Mesothelial cell of epicardium (in vitro differentiated cells): ENCODE results near the gene ZMYND8. TPM values are rescaled to one million over a fixed set of nuclear protein-coding genes. Genes with fewer than 3 reads are reported as not detected.

Experiments used
- DNase-seq, 2 experiments: peaks; one replicate each; pipeline ENCODE4 v3.0.0; 2021; ENCODE audit warnings: low spot score in 2 of 2; ENCODE audit not compliant: unreplicated experiment in 2 of 2
- H3K27ac Mint-ChIP-seq: 2 replicates; pipeline ENCODE4 v1.8.0; 2021; ENCODE audit warnings: mixed read lengths
- H3K27me3 Mint-ChIP-seq: 2 replicates; pipeline ENCODE4 v1.8.0; 2021; ENCODE audit warnings: low read depth, mixed read lengths
- H3K36me3 Mint-ChIP-seq: 2 replicates; pipeline ENCODE4 v1.8.0; 2021; ENCODE audit warnings: mixed read lengths
- H3K4me1 Mint-ChIP-seq: 2 replicates; pipeline ENCODE4 v1.8.0; 2021; ENCODE audit warnings: mixed read lengths
- H3K4me3 Mint-ChIP-seq: 2 replicates; pipeline ENCODE4 v1.8.0; 2021; ENCODE audit warnings: mild to moderate bottlenecking, moderate library complexity, mixed read lengths
- H3K9me3 Mint-ChIP-seq: 2 replicates; pipeline ENCODE4 v1.8.0; 2021; ENCODE audit warnings: mixed read lengths
- total RNA-seq: library from RNA; stranded (reverse); gene quantifications from 3 replicates; pipeline ENCODE4 v1.2.1, GENCODE V29; 2021
- TF ChIP-seq, protein P1 (sequence below): fragments of 200-600 bp; sonication (generic); IDR thresholded peaks from one replicate; pipeline ENCODE4 v1.5.0; 2021; ENCODE audit warnings: antibody characterized with exemption; ENCODE audit not compliant: unreplicated experiment

ZMYND8 gene
- total RNA-seq, 1 donor from 2014 or later = 120 TPM

DNA sequence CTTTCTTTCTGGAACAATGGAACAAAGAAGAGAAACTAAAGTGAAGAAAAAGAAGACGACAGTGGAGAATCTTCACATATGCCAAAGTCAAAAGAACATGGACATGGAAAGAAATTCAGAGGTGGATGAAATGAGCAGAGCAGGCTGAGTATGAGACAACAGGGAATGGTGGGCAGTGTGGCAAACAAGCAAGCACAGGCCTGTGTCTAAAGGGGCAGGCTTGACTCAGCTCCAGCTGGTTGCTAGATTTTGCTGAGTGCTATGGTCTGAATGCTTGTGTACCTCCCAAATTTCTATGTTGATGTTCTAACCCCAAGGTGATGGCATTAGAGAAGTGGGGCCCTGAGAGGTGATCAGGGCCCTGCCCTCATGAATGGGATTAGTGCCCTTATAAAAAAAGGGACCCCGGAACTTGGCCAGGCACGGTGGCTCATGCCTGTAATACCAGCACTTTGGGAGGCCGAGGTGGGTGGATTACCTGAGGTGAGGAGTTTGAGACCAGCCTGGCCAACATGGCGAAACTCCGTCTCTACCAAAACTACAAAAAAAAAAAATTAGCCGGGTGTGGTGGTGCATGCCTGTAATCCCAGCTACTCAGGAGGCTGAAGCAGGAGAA is 49.6 kb downstream of the ZMYND8 start:
- H3K4me1 Mint-ChIP-seq = peaks cover 30% of the 10 kb centered on the region
- TF ChIP-seq, protein P1, sequence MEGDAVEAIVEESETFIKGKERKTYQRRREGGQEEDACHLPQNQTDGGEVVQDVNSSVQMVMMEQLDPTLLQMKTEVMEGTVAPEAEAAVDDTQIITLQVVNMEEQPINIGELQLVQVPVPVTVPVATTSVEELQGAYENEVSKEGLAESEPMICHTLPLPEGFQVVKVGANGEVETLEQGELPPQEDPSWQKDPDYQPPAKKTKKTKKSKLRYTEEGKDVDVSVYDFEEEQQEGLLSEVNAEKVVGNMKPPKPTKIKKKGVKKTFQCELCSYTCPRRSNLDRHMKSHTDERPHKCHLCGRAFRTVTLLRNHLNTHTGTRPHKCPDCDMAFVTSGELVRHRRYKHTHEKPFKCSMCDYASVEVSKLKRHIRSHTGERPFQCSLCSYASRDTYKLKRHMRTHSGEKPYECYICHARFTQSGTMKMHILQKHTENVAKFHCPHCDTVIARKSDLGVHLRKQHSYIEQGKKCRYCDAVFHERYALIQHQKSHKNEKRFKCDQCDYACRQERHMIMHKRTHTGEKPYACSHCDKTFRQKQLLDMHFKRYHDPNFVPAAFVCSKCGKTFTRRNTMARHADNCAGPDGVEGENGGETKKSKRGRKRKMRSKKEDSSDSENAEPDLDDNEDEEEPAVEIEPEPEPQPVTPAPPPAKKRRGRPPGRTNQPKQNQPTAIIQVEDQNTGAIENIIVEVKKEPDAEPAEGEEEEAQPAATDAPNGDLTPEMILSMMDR = no peak
- H3K4me3 Mint-ChIP-seq = no peak overlapping the region
- H3K9me3 Mint-ChIP-seq = no peaks in the 10 kb centered on the region
- peak overlapping the region; percentile 7 for H3K27ac Mint-ChIP-seq
- no peak for DNase-seq
- peaks cover 23% of the 10 kb centered on the region for H3K36me3 Mint-ChIP-seq
- H3K27me3 Mint-ChIP-seq = no peaks in the 10 kb centered on the region

DNA sequence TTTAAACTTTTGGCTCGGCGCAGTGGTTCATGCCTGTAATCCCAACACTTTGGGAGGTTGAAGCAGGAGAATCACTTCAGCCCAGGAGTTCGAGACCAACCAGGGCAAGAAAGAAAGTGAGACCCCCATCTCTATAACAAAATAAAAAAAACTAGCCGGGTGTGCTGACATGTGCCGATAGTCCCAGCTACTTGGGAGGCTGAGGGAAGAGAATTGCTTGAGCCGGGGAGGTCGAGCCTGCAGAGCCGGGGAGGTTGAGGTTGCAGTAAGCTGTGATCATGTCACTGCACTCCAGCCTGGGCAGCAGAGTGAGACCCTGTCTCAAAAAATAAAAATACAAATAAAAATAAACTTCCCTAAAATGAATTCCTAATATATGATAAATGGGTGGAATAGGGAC is 50.4 kb downstream of the ZMYND8 start:
- no peak overlapping the region for H3K27ac Mint-ChIP-seq
- H3K4me1 Mint-ChIP-seq = peaks cover 30% of the 10 kb centered on the region
- peaks cover 28% of the 10 kb centered on the region for H3K36me3 Mint-ChIP-seq
- no peak for DNase-seq
- no peak overlapping the region for H3K4me3 Mint-ChIP-seq
- H3K9me3 Mint-ChIP-seq = no peaks in the 10 kb centered on the region
- TF ChIP-seq, protein P1 = no peak
- no peaks in the 10 kb centered on the region for H3K27me3 Mint-ChIP-seq

DNA sequence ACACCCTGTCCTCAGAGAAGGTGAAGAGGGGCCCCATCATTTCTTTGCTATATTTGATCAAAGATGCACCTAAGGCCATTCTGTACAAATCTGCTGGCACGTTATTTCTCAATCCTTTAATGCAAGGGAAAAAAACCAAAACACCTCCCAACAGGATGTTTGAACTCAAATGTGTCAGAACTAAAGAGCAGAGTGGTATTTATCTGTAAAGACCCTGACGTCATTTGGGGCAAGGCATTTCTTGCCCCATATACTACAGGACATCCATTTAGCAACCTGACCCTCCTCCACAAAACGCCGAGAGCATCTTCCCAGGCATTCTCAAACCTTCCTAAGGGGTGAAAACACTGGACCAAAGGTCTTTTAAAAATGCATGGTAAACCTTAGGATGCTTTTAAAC is 50.8 kb downstream of the ZMYND8 start:
- TF ChIP-seq, protein P1 = no peak
- H3K27me3 Mint-ChIP-seq = no peaks in the 10 kb centered on the region
- H3K36me3 Mint-ChIP-seq = peaks cover 24% of the 10 kb centered on the region
- H3K27ac Mint-ChIP-seq = no peak overlapping the region
- no peak overlapping the region for H3K4me3 Mint-ChIP-seq
- H3K4me1 Mint-ChIP-seq = peaks cover 30% of the 10 kb centered on the region
- no peak for DNase-seq
- H3K9me3 Mint-ChIP-seq = no peaks in the 10 kb centered on the region

DNA sequence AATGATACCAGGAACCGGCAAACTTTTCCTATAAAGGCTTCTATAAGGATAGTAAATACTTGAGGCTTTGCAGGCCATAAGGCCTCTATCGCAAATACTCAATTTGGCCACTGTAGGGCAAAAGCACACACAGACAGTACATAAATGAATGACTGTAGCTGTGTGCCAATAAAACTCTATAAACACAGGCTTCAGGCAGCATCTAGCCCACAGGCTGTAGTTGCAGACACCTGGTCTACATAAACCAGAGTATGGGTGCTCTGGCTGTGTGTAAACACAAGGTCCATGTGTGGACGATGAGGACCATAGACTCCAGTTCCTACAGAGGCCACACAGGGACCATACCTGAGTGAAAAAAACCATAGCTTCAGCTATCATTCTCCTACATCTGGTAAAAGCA is 52.2 kb downstream of the ZMYND8 start:
- no peak overlapping the region for H3K4me3 Mint-ChIP-seq
- H3K4me1 Mint-ChIP-seq = peaks cover 25% of the 10 kb centered on the region
- H3K9me3 Mint-ChIP-seq = no peaks in the 10 kb centered on the region
- TF ChIP-seq, protein P1 = no peak
- H3K27me3 Mint-ChIP-seq = no peaks in the 10 kb centered on the region
- H3K36me3 Mint-ChIP-seq = peaks cover 31% of the 10 kb centered on the region
- DNase-seq = no peak
- H3K27ac Mint-ChIP-seq = peak overlapping the region; percentile 82

DNA sequence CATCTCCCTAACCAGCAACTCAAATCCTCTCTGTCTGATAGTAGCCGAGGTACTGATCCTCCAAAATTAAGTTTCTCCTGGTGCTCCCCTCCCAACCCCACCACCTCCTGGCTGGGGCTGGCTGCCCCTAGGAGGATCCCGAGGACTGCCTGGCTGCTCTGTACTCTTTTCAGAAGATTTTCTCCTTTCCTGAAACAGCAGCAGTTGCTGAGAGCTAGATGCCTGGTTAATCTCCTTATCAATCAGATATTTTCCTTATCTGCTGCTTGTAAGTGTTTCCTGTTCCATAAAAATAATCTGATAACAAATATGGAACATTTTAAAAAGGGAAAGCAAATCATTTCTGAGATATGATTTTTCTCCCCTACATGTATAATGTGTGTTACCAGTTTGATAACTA is 52.8 kb downstream of the ZMYND8 start:
- Mint-ChIP-seq H3K27ac (peak overlapping the region; percentile 82), H3K9me3 (no peaks in the 10 kb centered on the region), H3K4me3 (no peak overlapping the region), H3K27me3 (no peaks in the 10 kb centered on the region), H3K4me1 (peaks cover 25% of the 10 kb centered on the region), H3K36me3 (peaks cover 30% of the 10 kb centered on the region)
- TF ChIP-seq, protein P1 = no peak
- DNase-seq = no peak

DNA sequence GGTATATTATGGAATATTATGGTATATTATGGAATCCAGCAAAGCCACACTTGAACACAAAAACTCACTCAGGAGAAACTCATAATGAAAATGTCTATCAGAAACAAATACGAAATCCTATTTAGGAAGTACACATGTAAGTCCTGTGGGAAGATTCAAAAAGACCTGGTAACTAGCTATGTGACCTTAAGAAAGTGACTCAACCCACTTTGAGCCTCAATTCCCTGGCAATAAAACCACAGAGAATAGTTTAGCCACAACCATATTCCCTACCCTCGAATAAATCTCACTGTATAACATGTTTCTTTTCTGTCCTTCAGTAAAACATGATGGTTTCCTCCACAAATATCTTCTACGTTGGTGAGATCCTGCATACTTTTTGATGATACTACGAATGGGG is 56.4 kb downstream of the ZMYND8 start:
- H3K4me1 Mint-ChIP-seq = peaks cover 25% of the 10 kb centered on the region
- no peak overlapping the region for H3K27ac Mint-ChIP-seq
- TF ChIP-seq, protein P1 = no peak

More for the DNA sequence above, 56.4 kb downstream of the ZMYND8 start:
- Mint-ChIP-seq H3K36me3 (peaks cover 37% of the 10 kb centered on the region), H3K9me3 (no peaks in the 10 kb centered on the region), H3K27me3 (no peaks in the 10 kb centered on the region), H3K4me3 (no peak overlapping the region)
- DNase-seq = no peak
